ENCODE measurements around the gene ZBTB20.

Gene ZBTB20

DNA sequence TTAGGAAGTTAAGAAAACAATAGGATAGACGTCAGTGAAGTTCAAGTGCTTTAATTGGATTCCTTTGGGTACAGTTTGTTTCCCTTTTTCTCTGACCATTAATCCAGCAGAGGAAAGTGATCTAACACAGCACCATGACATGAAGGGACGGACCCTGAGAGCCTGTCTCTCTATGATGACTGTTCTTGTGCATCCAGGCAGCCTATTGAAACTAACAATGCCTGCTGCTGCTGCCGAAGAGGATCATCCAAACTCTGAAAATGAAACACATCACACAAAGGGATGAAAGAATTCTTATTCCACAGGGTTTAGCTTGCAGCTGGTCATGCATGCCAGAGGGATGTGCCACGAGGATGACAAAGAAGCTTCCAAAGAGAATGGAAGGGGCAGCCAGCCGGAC lies 75.5 kb downstream of the ZBTB20 start:
- CTCF ChIA-PET: interaction anchor here (1.3 kb wide), 1 partner anchor 61 kb away, joined by 3 read pairs; no protein-coding TSS in a partner anchor
- DNase-seq: no peak
- H3K27ac ChIP-seq (ENCODE audit: insufficient read depth in 1 of 2, low read depth in 1 of 2, low read length in 2 of 2, poor library complexity in 1 of 2, severe bottlenecking in 2 of 2): no peak overlapping the region

DNA sequence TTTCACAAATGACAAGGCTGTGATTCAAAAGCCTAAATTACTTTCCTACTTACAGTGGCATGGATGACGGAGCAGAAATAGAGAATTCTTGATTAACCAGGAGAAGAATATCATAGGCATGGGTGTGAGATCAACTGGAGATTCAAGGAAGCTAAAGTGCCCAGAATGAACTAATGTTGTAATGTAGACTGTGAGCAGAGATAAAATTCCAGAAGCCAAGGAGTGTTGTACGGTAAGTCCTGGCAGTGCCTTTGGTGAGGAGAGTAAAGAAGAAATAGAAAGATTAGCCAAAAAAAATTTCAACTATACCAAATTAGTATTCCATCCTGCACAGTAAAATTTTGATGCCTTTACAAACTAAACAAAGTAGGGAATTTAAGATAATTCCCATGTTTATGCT lies 75.9 kb downstream of the ZBTB20 start:
- CTCF ChIA-PET: interaction anchor here (1.3 kb wide), 1 partner anchor 61 kb away, joined by 3 read pairs; no protein-coding TSS in a partner anchor

More for the DNA sequence above, 75.5 kb downstream of the ZBTB20 start:
- Histone ChIP-seq H3K36me3 (ENCODE audit: control insufficient read depth in 4 of 4, insufficient read depth in 4 of 4, low read length in 3 of 4) (peaks cover 0 to 10% (median 2%) of the 10 kb centered on the region in 4 experiments), H3K9me3 (ENCODE audit: control extremely low read depth in 1 of 5, control insufficient read depth in 4 of 5, insufficient read depth in 2 of 5, low read depth in 1 of 5, low read length in 4 of 5) (peaks cover 0 to 3% (median 0%) of the 10 kb centered on the region in 5 experiments), H3K27me3 (replicated peaks in 2 of 5; ENCODE audit: control insufficient read depth in 4 of 5, insufficient read depth in 5 of 5, low read length in 4 of 5) (no peaks in the 10 kb centered on the region), H3K4me3 (ENCODE audit: control insufficient read depth in 1 of 7, extremely low read depth in 1 of 7, insufficient read depth in 4 of 7, low read depth in 2 of 7, low read length in 6 of 7) (no peak overlapping the region), H3K4me1 (ENCODE audit: control extremely low read depth in 1 of 4, control insufficient read depth in 4 of 4, insufficient read depth in 4 of 4, low read length in 3 of 4) (no peaks in the 10 kb centered on the region)
- POLR2A ChIA-PET: no interaction called here
- 96% methylated on average over 4 of the region's 5 CpGs for WGBS (ENCODE audit: insufficient coverage)

DNA sequence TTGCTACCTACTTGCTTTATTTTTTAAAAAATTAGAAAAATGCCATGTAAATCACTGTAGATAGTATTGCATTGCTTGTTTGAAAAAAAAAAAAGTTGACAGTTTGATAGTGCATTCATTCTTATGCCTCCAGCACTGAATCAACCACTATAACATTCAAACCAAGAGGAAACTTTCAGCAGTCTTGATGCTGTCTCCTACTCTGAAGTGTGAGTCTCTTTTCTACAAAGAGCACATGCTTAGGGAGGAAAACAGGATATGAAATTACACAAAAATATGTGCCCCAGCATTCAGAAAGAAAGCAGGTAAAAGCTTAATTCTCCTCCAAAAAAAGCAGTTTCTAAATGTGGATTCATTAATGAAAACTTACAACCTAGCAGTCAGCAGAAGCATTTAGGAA lies 78.3 kb downstream of the ZBTB20 start:
- Histone ChIP-seq H3K9me3 (ENCODE audit: control extremely low read depth in 1 of 5, control insufficient read depth in 4 of 5, insufficient read depth in 2 of 5, low read depth in 1 of 5, low read length in 4 of 5) (no peaks in the 10 kb centered on the region), H3K4me3 (ENCODE audit: control insufficient read depth in 1 of 7, extremely low read depth in 1 of 7, insufficient read depth in 4 of 7, low read depth in 2 of 7, low read length in 6 of 7) (no peak overlapping the region), H3K36me3 (ENCODE audit: control insufficient read depth in 4 of 4, insufficient read depth in 4 of 4, low read length in 3 of 4) (peaks cover 0 to 8% (median 1%) of the 10 kb centered on the region in 4 experiments), H3K27ac (ENCODE audit: insufficient read depth in 1 of 2, low read depth in 1 of 2, low read length in 2 of 2, poor library complexity in 1 of 2, severe bottlenecking in 2 of 2) (no peak overlapping the region), H3K27me3 (replicated peaks in 2 of 5; ENCODE audit: control insufficient read depth in 4 of 5, insufficient read depth in 5 of 5, low read length in 4 of 5) (no peaks in the 10 kb centered on the region), H3K4me1 (ENCODE audit: control extremely low read depth in 1 of 4, control insufficient read depth in 4 of 4, insufficient read depth in 4 of 4, low read length in 3 of 4) (no peaks in the 10 kb centered on the region)
- POLR2A ChIA-PET: no interaction called here
- CTCF ChIA-PET: interaction anchor here (1.2 kb wide), 1 partner anchor 23 kb away, joined by 4 read pairs; no protein-coding TSS in a partner anchor
- DNase-seq: no peak

More for the DNA sequence above, 75.9 kb downstream of the ZBTB20 start:
- H3K4me3 ChIP-seq (ENCODE audit: control insufficient read depth in 1 of 7, extremely low read depth in 1 of 7, insufficient read depth in 4 of 7, low read depth in 2 of 7, low read length in 6 of 7): no peak overlapping the region
- no peak overlapping the region for H3K27ac ChIP-seq (ENCODE audit: insufficient read depth in 1 of 2, low read depth in 1 of 2, low read length in 2 of 2, poor library complexity in 1 of 2, severe bottlenecking in 2 of 2)
- no peaks in the 10 kb centered on the region for H3K27me3 ChIP-seq (replicated peaks in 2 of 5; ENCODE audit: control insufficient read depth in 4 of 5, insufficient read depth in 5 of 5, low read length in 4 of 5)
- POLR2A ChIA-PET: no interaction called here
- WGBS (ENCODE audit: insufficient coverage): 100% methylated on average over 1 of the region's 2 CpGs
- no peaks in the 10 kb centered on the region for H3K4me1 ChIP-seq (ENCODE audit: control extremely low read depth in 1 of 4, control insufficient read depth in 4 of 4, insufficient read depth in 4 of 4, low read length in 3 of 4)
- no peak for DNase-seq
- peaks cover 0 to 8% (median 1%) of the 10 kb centered on the region in 4 experiments for H3K36me3 ChIP-seq (ENCODE audit: control insufficient read depth in 4 of 4, insufficient read depth in 4 of 4, low read length in 3 of 4)
- no peaks in the 10 kb centered on the region for H3K9me3 ChIP-seq (ENCODE audit: control extremely low read depth in 1 of 5, control insufficient read depth in 4 of 5, insufficient read depth in 2 of 5, low read depth in 1 of 5, low read length in 4 of 5)

DNA sequence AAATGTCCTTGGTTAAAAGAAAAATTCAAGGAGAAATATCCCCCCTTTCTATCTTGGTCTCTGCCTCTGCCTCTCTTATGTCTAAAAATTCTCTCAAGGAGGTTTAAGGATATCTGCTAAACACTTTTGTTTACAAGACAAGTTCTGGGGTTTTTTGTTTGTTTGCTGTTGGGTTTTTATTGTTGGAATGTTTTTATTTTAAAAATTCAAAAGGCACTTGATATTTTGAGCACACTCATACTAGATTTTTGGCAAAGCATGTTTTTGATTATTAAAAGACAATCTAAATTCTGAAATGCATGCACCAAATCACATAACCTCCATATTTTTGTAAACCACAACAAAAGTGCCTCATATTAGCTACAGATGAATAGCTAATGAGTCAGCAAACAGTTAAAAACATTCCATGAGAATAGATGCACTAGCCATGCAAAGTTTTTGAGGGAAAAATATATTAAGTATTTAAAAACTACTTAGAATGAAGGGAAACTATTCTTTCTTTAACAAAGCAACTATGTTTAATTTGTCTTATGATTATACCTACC lies 84.6 kb downstream of the ZBTB20 start:
- Histone ChIP-seq H3K4me3 (ENCODE audit: control insufficient read depth in 1 of 7, extremely low read depth in 1 of 7, insufficient read depth in 4 of 7, low read depth in 2 of 7, low read length in 6 of 7) (no peak overlapping the region), H3K4me1 (ENCODE audit: control extremely low read depth in 1 of 4, control insufficient read depth in 4 of 4, insufficient read depth in 4 of 4, low read length in 3 of 4) (no peaks in the 10 kb centered on the region), H3K27ac (ENCODE audit: insufficient read depth in 1 of 2, low read depth in 1 of 2, low read length in 2 of 2, poor library complexity in 1 of 2, severe bottlenecking in 2 of 2) (no peak overlapping the region), H3K9me3 (ENCODE audit: control extremely low read depth in 1 of 5, control insufficient read depth in 4 of 5, insufficient read depth in 2 of 5, low read depth in 1 of 5, low read length in 4 of 5) (no peaks in the 10 kb centered on the region), H3K27me3 (replicated peaks in 2 of 5; ENCODE audit: control insufficient read depth in 4 of 5, insufficient read depth in 5 of 5, low read length in 4 of 5) (no peaks in the 10 kb centered on the region), H3K36me3 (ENCODE audit: control insufficient read depth in 4 of 4, insufficient read depth in 4 of 4, low read length in 3 of 4) (peaks cover 0 to 4% (median 1%) of the 10 kb centered on the region in 4 experiments)
- POLR2A ChIA-PET: no interaction called here
- no peak for DNase-seq
- CTCF ChIA-PET: interaction anchor here (2.0 kb wide), 1 partner anchor 29 kb away, joined by 6 read pairs; no protein-coding TSS in a partner anchor

DNA sequence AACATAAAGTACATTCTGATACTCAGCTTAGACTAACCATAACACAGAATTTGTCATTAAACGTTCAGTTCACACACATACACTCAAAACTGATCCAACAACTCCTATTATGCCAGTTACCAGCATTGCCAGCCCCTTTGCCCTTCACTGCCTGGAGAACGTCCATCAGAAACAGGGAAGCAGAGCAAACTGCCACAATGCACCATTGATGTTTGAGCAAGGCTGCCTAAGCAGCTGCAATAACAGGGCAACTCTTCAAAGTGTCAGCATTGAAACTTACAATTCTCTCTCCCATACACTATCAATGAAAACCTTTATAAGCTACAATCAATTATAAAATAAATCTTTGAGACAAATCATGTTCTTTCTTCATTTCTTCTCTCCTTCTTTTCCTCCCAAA lies 85.1 kb downstream of the ZBTB20 start:
- no peak overlapping the region for H3K4me3 ChIP-seq (ENCODE audit: control insufficient read depth in 1 of 7, extremely low read depth in 1 of 7, insufficient read depth in 4 of 7, low read depth in 2 of 7, low read length in 6 of 7)
- DNase-seq: no peak
- WGBS (ENCODE audit: insufficient coverage): 100% methylated on average over 2 of the region's 2 CpGs
- CTCF ChIA-PET: interaction anchor here (2.0 kb wide), 1 partner anchor 30 kb away, joined by 6 read pairs; no protein-coding TSS in a partner anchor
- no peak overlapping the region for H3K27ac ChIP-seq (ENCODE audit: insufficient read depth in 1 of 2, low read depth in 1 of 2, low read length in 2 of 2, poor library complexity in 1 of 2, severe bottlenecking in 2 of 2)
- H3K4me1 ChIP-seq (ENCODE audit: control extremely low read depth in 1 of 4, control insufficient read depth in 4 of 4, insufficient read depth in 4 of 4, low read length in 3 of 4): no peaks in the 10 kb centered on the region
- H3K36me3 ChIP-seq (ENCODE audit: control insufficient read depth in 4 of 4, insufficient read depth in 4 of 4, low read length in 3 of 4): peaks cover 0 to 4% (median under 1%) of the 10 kb centered on the region in 4 experiments
- H3K27me3 ChIP-seq (replicated peaks in 2 of 5; ENCODE audit: control insufficient read depth in 4 of 5, insufficient read depth in 5 of 5, low read length in 4 of 5): no peaks in the 10 kb centered on the region
- H3K9me3 ChIP-seq (ENCODE audit: control extremely low read depth in 1 of 5, control insufficient read depth in 4 of 5, insufficient read depth in 2 of 5, low read depth in 1 of 5, low read length in 4 of 5): no peaks in the 10 kb centered on the region
- POLR2A ChIA-PET: no interaction called here

DNA sequence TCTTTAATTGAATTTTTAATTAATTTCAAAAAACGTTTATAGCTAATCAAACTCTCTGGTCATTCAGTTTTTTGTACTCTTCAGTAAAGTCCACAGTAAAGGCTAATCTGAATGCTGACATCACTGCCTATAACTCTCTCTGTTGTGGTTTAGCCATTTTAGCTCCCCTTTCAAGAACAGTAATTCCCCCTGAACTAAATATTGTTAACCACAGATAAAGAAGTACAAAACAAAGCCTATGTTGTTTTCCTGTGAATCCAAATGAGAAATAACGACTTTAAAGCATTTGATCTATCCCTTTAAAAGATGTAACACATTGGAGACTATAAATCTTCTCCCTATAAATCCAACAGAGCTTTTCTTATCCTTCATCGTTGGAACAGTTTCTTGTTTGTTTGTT lies 94.2 kb downstream of the ZBTB20 start:
- ChIA-PET CTCF (interaction anchor here (0.5 to 1.7 kb wide), 6 partner anchors 10 to 219 kb away, joined by 3 to 7 read pairs (median 4); no protein-coding TSS in a partner anchor), POLR2A (no interaction called here)
- no CpG with 5 or more reads among the region's 3 CpGs for WGBS (ENCODE audit: insufficient coverage)
- Histone ChIP-seq H3K36me3 (ENCODE audit: control insufficient read depth in 4 of 4, insufficient read depth in 4 of 4, low read length in 3 of 4) (no peaks in the 10 kb centered on the region), H3K4me1 (ENCODE audit: control extremely low read depth in 1 of 4, control insufficient read depth in 4 of 4, insufficient read depth in 4 of 4, low read length in 3 of 4) (no peaks in the 10 kb centered on the region), H3K4me3 (ENCODE audit: control insufficient read depth in 1 of 7, extremely low read depth in 1 of 7, insufficient read depth in 4 of 7, low read depth in 2 of 7, low read length in 6 of 7) (no peak overlapping the region), H3K9me3 (ENCODE audit: control extremely low read depth in 1 of 5, control insufficient read depth in 4 of 5, insufficient read depth in 2 of 5, low read depth in 1 of 5, low read length in 4 of 5) (no peaks in the 10 kb centered on the region), H3K27ac (ENCODE audit: insufficient read depth in 1 of 2, low read depth in 1 of 2, low read length in 2 of 2, poor library complexity in 1 of 2, severe bottlenecking in 2 of 2) (no peak overlapping the region), H3K27me3 (replicated peaks in 2 of 5; ENCODE audit: control insufficient read depth in 4 of 5, insufficient read depth in 5 of 5, low read length in 4 of 5) (no peaks in the 10 kb centered on the region)
- DNase-seq: peak in 1 of 3 donors; percentile 13

DNA sequence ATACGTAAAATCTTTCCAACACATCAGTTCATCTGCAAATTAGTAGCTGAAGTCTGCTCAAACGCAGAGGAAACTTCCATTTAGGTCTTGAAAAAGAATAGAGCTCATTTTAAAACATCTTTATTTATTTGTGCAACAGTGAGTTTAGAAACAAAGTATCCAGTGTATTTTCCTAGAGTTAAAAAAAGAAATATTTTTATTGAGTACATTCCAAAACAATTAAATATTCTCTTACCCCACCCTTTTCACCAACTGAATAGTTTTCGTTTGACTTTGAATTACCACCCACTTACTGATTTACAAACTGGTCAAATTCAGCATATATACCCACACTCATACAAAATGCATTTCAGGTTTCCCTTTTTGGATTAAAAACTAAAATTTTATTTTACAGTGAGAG lies 104.7 kb downstream of the ZBTB20 start:
- no peaks in the 10 kb centered on the region for H3K9me3 ChIP-seq (ENCODE audit: control extremely low read depth in 1 of 5, control insufficient read depth in 4 of 5, insufficient read depth in 2 of 5, low read depth in 1 of 5, low read length in 4 of 5)
- POLR2A ChIA-PET: no interaction called here
- DNase-seq: no peak
- no peak overlapping the region for H3K27ac ChIP-seq (ENCODE audit: insufficient read depth in 1 of 2, low read depth in 1 of 2, low read length in 2 of 2, poor library complexity in 1 of 2, severe bottlenecking in 2 of 2)
- CTCF ChIA-PET: interaction anchor here (0.8 to 2.2 kb wide), 10 partner anchors 10 to 778 kb away, joined by 3 to 7 read pairs (median 4); no protein-coding TSS in a partner anchor
- no CpG with 5 or more reads among the region's 3 CpGs for WGBS (ENCODE audit: insufficient coverage)
- H3K4me3 ChIP-seq (ENCODE audit: control insufficient read depth in 1 of 7, extremely low read depth in 1 of 7, insufficient read depth in 4 of 7, low read depth in 2 of 7, low read length in 6 of 7): no peak overlapping the region
- H3K4me1 ChIP-seq (ENCODE audit: control extremely low read depth in 1 of 4, control insufficient read depth in 4 of 4, insufficient read depth in 4 of 4, low read length in 3 of 4): no peaks in the 10 kb centered on the region
- H3K27me3 ChIP-seq (replicated peaks in 2 of 5; ENCODE audit: control insufficient read depth in 4 of 5, insufficient read depth in 5 of 5, low read length in 4 of 5): no peaks in the 10 kb centered on the region
- H3K36me3 ChIP-seq (ENCODE audit: control insufficient read depth in 4 of 4, insufficient read depth in 4 of 4, low read length in 3 of 4): peaks cover 0 to 6% (median 1%) of the 10 kb centered on the region in 4 experiments

Measured in common myeloid progenitor, CD34-positive (primary cell).